OCI-M1 (cell line): ENCODE data around the gene ARHGAP10.
"Not testable (repeated sequence)": the region's sequence is repeated elsewhere in the genome, so short reads cannot be mapped to it uniquely, and the experiment has no call there.

Source experiments
- DNase-seq: peaks from one replicate; lab custom pipeline; 2025; lab: John Stamatoyannopoulos, UW

Gene ARHGAP10

GRCh38 chr4:147793569-147794313 is 61.9 kb downstream of the ARHGAP10 start:
- no peak for DNase-seq

GRCh38 chr4:147794314-147794680 is 62.4 kb downstream of the ARHGAP10 start:
- no peak for DNase-seq

GRCh38 chr4:147794787-147795413 is 63.0 kb downstream of the ARHGAP10 start:
- DNase-seq = no peak

- DNase-seq = not testable (repeated sequence)
Observed at GRCh38 chr4:147799057-147799456, 67.2 kb downstream of the ARHGAP10 start.

GRCh38 chr4:147799986-147800555 is 68.2 kb downstream of the ARHGAP10 start:
- DNase-seq = peak; percentile 78

DNA sequence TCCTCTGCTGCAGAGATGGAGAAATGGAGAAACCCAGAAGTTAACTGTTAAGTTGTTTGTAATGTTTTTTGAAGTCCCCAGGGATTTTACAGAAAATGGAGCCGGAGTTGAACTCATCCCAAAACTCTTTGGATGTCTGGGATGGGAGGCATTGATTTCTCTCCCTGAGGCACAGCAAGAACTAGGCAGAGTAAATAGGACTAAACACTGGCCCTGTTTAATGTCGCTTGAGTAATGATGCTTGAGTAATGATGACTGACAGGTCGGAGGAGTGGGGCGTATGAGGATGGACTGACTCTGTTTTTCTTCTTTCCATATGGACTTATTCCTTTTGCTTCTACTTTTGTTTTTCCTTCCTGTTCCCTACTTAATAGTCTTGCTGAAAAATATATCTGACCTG is 69.9 kb downstream of the ARHGAP10 start:
- no peak for DNase-seq

- no peak for DNase-seq
Observed at GRCh38 chr4:147802346-147802745, 70.5 kb downstream of the ARHGAP10 start.

DNA sequence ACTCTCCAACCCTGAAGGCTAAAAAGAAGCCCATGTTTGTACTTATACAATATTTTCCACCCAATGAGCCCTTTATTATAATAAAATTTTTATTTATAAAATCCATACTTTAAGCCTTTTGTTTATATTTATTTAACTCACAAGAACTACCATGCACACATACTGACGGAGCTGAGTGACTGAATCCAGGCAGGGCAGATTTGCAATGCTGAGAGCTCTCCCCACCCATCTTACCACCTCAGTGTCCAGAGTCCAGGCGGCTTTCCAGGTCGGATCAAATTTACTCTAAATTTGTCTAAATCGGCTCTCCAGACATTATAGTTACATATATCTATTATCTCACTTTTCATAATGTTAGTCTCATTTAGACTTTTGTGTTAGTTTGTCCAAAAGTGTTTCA is 74.1 kb downstream of the ARHGAP10 start:
- DNase-seq = no peak

DNA sequence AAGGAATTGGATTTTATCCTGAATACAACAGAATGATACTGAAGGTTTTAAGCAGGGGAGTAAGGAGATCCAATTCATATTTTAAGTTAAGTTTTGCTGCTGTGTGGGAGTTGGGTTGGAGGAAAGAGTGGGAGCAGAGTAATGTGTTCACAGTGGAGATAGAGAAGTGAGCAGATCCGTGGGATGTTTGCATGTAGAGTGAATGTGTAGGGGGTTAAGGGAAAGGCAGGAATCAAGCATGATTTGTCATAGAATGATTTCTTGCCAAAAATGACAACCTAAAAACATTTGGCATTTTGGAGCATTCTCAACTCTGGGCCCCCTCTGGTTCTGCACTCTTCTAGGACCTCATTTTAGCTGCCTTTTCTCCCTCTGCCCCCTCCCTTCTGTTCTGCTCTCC is 76.6 kb downstream of the ARHGAP10 start:
- DNase-seq = no peak

DNA sequence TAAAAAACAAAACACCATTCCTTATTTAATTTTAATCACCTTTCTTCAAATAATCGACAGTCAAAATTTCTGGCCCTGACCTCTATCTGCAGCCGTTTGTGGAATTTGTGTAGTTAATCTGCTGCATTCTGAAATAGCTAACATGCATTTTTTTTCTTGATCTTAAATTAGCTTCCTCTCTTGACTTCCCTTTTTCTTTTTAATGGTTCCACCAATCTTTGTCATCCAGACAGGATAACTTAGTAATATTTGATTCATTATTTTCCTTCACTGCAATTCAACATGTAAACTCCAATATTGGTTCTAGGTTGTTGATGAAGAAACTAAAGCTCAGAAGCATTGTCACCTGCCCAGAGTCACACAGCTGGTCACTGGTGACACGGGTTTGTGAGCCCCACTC is 77.3 kb downstream of the ARHGAP10 start:
- DNase-seq = peak; percentile 62

- no peak for DNase-seq
Observed at GRCh38 chr4:147811878-147812277, 80.0 kb downstream of the ARHGAP10 start.

GRCh38 chr4:147813109-147813773 is 81.4 kb downstream of the ARHGAP10 start:
- DNase-seq = no peak

DNA sequence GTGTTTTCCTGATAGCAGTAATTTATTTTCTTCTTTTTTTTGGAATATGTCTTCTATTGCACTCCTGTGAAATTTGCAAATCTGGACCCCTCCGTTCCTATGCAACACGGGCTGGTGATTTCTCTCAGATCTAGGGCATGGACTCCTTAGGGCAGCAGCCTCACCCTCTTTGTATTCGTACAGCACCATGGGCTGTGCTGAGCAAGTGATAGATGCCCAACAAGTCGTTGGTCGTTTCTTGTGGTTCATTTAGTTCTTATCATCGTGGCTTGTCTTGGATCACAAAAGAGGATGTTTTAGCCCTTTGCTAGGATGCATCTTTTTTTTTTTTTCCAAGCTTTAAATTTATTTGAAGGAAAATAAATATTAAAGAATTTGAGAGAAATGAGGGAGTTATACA is 82.1 kb downstream of the ARHGAP10 start:
- peak; percentile 29 for DNase-seq

GRCh38 chr4:147814376-147814775 is 82.5 kb downstream of the ARHGAP10 start:
- DNase-seq = no peak

GRCh38 chr4:147815741-147816140 is 83.9 kb downstream of the ARHGAP10 start:
- no peak for DNase-seq

- DNase-seq = no peak
Observed at GRCh38 chr4:147816382-147817254, 84.7 kb downstream of the ARHGAP10 start.

- DNase-seq = no peak
Observed at GRCh38 chr4:147820975-147821374, 89.1 kb downstream of the ARHGAP10 start.

DNA sequence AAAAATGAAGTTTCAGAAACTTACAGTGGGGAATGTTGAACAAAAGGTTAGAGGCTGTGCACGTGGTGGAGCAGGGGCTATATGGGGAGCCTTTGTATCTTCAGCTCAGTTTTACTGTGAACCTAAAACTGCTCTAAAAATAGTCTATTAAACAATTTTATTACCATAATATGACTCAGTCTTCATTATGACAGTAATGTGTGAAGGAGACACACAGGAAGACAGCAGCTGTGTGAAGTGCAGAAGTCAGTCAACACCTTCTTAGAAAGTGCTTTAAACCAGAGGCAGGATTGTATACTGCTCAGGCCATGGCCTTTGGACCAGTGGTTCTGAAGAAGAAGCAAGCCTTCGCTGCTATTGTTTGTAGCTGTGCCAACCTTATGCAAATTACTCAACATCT is 89.7 kb downstream of the ARHGAP10 start:
- no peak for DNase-seq

DNA sequence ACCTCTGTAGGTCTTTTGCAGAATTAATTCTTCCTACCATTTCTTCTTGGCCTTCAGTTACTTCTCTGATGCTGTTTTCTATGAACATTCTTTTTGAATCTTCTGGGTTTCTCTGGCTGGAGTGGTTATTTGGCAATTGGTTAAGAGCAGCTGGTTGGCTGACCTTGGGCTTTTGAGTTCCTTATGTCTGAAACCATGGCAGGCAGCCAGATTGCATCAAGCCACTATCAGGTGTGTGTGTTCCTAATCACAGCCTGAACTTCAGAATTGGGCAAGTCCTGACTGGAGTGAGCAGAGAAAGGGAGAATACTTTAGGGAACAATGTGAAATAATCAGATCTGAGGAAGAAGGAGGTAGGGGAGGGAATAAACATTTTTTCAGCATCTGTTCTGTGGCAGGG is 90.2 kb downstream of the ARHGAP10 start:
- no peak for DNase-seq

- DNase-seq = no peak
Observed at GRCh38 chr4:147823130-147823529, 91.2 kb downstream of the ARHGAP10 start.

DNA sequence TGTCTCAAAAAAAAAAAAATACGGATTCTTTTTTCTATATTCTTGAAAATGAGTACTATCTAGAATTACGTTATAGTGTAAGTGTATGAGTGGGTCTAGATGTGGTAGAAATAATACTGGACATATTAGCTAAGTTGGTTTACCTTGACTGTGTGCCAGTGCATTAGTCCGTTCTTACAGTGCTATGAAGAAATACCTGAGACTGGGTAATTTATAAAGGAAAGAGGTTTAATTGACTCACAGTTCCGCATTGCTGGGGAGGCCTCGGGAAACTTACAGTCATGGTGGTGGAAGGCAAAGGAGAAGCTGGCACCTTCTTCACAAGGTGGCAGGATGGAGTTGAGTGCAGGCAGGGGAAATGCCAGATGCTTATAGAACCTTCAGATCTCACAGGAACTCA is 92.4 kb downstream of the ARHGAP10 start:
- no peak for DNase-seq

DNA sequence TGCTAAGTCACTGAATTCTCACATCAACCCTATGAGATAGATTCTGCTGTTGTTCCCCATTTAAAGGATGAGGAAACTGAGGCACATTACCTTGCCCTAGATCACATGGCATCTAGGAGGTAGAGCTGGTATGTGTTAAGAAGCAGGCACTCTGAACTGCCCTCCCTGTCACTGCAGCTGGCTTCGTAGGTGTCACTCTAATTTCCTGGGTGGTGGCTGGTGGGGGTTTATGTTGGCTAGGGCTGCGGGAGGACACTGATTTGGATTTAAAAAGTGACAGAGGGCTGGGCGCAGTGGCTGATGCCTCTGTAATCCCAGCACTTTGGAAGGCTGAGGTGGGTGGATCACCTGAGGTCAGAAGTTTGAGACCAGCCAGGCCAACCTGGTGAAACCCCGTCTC is 93.0 kb downstream of the ARHGAP10 start:
- no peak for DNase-seq
